GM19025 (cell line): ENCODE data around the gene THSD7A.

Experiments used
- ATAC-seq: cut with Tn5 transposase; IDR thresholded peaks from one replicate; pipeline ENCODE4 v1.9.1; 2021; ENCODE audit warnings: mild to moderate bottlenecking, low read depth, moderate library complexity; ENCODE audit not compliant: unreplicated experiment

THSD7A gene

GRCh38 chr7:11811709-11812108, 20.3 kb downstream of the THSD7A start:
- ATAC-seq: no peak

- ATAC-seq: no peak
These were observed 21.9 kb downstream of the THSD7A start for GRCh38 chr7:11810043-11810625.

DNA sequence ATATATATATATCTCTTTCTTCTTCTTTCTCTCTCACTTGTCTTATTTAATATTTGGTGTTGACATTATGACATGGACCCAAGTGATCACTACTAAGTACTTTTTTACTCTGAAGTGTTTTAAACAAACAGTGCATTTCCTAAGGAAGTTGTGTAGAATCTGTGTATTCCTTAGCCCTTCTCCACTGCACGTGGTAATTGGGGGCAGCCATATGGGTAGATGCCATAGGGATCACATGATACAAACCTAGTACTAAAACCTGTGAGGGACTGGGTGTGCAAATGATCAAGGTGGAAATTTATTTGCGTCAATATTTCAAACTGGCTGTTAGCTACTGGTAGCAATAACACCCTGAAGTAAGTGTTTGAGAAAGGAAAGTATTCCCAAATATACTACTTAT, 25.0 kb downstream of the THSD7A start:
- no peak for ATAC-seq

DNA sequence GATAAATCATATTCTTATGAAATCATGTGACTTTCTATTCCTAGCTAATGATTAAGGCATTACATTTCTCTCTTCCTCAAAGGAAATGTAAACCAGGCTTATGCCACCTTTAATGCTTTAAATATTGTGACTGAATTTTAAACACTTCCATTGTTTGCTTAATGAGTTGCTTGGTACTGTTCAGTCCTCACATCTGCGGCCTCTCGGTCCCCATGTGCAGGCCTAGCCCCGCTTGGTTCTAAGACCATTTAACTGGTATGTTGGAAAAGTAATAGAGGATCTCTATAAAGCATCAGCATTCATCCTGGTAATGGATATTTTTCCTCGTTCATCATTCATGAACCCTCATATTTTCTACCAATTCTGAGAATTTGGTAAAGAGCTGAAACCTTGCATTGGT, 27.4 kb downstream of the THSD7A start:
- ATAC-seq: no peak

DNA sequence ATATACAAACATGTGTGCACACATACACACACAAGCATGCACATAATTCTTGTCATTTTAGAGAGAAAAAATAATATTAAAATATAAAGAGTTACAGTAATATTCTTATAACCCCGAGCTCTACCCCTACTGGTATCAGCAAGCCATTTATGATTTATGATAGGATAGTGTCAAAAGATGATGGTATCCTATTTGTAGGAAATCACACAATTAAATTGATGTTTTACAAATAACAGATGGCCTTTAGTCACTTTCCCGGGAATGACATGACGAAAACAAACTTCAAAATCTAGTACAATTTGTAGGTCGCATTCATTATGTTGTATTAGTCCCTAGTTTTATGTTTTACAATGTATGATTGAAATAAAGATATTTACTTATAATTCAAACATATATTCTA, 36.8 kb downstream of the THSD7A start:
- no peak for ATAC-seq

DNA sequence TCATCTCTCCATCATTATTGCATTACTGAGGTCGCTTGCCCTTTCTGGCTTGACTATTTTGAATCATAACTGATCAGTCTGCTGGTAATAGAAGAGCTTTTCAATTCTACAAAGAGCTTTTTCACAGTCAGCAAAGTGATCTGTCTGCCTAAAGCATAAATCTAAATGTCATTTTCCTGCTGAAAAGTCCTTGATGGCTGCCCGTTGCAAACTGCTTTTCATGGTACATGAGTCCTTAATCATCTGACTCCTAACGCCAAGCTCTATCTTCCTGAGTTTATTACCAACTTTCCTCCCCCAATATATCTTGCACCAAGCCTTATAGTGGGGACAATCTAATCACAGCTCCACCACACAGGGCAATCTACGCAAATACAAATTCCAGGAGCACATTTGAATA, 39.8 kb downstream of the THSD7A start:
- ATAC-seq: no peak

DNA sequence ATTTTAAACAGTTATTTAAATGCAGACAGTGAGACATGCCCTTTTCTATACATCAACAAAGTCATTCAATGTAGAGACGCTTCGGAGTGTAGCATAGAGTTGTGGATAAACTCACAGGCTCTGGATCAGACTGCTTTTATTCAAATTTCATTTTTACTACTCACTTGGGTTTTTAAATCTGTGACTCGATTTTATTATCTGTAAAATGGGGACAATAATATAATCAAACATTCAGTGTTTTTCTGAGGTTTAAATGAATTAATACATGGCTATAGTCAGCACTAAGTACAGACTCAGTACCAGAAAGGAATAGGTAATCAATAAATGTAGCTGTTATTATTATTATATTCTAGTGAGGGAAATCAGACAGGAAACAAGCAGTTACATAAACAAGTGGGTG, 43.4 kb downstream of the THSD7A start:
- ATAC-seq: no peak

- ATAC-seq: no peak
These were observed 44.5 kb downstream of the THSD7A start for GRCh38 chr7:11787534-11787933.

- ATAC-seq: no peak
These were observed 45.8 kb downstream of the THSD7A start for GRCh38 chr7:11786186-11786585.

DNA sequence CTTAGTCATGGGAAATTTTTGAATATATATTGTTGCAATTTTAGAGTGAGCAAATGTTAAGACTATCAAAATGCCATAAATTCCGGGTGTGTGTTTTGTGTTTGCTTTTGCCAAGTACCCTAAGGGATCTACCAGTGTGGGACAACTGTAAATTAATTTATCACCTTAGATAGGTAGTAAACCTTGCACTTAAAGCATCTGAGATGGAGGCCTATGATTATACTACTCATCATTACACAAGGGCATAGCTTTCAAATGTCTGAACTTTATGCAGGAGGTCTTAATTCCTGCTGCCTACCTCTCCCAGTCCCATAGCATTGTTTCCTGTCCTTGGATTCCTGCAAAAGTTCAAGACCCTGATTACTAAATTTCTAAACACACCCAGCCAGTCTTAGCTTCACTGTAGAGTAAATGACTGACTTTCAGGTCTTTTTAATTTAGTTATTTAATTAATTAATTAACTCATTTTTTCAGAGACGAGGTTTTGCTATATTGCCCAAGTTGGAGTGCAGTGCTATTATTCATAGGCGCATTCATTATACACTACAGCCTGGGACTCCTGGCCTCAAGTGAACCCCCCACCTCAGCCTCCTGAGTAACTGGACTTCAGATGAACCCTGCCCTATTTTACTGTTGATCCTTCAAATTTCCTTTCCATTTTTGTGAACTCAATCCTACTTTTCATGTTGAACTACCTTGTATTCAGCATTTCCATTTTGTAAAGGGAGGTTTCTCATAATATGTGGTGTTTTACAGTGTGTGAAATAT, 47.0 kb downstream of the THSD7A start:
- ATAC-seq: no peak

DNA sequence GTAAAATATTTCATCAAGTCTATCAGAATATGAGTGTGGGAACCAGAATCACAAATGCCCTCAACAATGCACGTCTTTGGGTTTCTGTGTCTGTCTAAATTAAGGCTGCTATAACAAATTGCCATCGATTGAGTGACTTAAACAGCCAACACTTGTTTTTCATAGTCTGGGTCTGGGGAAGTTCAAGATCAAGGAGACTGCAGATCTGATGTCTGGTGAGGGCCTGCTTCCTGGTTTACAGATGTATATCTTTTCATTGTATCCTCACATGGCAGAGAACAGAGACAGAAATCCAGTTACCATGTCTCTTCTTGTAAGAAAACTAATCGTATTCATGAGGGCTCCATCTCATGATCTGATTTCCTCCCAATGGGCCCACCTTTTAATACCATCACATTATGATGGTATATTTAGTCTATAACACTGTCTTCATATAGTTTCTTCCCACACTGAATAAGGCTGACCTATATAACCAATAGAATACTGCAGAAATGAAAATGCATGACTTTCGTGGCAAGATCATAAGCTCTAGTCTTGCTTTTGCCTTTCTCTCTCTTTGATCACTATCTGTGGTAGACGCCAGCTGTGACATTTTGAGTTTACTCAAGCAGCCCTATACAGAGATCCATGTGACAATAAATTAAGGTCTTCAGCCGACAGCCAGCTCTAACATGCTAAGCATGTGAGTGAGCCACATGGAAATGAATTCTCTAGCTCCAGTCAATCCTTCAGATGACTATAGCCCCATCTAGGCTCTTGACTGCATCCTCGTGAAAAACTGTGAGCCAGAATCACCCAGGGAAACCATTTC, 51.9 kb downstream of the THSD7A start:
- no peak for ATAC-seq

DNA sequence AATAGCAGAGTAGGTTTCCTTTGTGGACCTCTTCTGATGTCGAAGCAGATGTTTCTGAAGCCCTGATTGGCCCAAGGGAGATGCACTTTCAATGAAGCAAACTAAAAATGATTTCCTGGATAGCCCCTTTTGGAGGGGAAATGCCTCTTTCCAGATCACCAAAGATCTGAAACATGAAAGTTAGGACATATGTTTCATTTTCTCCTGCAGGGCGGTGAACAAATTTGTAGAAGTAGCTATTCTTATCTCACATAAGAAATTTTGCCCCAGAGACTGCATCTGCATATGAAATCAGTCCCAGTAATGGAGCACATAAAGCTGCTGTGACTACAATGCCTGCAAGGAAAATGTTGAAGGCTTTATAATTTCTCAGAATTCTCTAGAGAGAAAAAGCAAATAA, 56.0 kb downstream of the THSD7A start:
- no peak for ATAC-seq

DNA sequence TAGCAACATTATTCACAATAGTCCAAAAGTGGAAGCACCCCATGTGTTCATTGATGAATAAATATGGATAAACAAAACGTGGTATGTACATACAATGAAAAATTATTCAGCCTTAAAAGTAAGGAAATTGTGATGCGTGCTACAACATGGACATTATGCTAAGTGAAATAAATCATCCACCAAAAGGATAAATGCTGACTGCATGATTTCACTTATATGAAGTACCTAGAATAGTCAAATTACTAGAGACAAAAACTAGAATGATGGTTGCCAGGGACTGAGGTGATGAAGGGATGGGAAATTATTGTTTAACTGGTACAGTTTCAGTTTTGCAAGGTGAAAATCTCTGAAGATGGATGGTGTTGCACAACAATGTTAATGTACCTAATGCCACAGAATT, 56.6 kb downstream of the THSD7A start:
- no peak for ATAC-seq

GRCh38 chr7:11768263-11768662, 63.7 kb downstream of the THSD7A start:
- no peak for ATAC-seq

DNA sequence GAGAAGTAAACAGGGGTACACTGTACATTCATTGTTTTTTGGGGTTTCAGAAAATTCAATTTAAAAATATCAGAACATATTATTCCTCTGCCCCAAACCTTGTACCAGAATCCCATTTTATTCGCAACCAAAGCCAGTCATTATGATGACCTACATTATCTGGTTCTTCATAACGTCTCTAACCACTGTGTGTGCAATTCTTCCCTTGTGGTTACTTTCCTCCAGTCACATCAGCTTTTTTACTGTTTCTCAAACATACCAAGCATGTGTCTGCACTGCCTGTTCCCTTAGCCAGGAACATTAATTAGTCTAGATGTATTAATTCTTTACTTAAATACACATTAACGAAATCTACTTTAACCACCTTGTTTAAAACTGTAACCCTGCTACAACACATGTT, 64.8 kb downstream of the THSD7A start:
- ATAC-seq: no peak

GRCh38 chr7:11760372-11760771, 71.6 kb downstream of the THSD7A start:
- ATAC-seq: no peak

DNA sequence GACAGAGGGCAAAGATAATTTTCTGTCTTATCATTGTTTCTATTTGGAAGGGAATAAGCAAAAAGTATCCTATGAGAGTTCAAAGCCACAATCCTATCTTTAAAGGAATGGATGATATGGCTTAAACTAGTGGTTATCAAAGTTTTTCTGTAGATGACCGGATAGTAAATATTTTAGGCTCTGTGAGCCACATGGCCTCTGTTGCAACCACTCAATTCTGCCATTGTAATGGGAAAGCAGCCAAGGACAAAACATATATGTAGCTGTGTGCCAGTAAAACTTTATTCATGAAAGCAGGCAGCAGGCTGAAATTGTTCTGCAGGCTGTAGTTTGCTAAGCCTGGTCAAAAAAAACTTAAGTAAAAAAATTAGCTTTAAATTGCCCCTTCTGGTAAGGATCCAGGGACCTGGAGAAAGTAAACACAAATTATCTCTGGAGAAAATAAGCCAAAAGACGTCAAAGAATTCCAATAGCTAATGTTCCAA, 73.3 kb downstream of the THSD7A start:
- no peak for ATAC-seq

DNA sequence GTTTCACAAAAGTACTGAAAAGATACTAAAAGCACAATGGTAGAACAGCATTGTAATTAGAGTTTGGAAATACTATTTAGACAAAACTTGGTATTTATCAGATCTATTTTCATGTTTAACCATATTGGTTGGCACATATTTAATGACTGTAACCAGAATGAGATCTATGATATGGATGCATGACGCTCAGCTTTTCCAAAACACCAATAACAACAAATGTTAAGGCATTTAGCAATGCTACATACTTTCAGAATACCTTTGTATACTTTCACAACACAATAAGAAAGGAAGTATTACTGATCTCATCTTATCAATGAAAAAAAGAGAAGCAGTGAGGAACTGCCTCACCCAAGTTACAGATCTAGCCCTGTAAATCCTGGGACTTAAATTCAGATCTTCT, 74.8 kb downstream of the THSD7A start:
- no peak for ATAC-seq

DNA sequence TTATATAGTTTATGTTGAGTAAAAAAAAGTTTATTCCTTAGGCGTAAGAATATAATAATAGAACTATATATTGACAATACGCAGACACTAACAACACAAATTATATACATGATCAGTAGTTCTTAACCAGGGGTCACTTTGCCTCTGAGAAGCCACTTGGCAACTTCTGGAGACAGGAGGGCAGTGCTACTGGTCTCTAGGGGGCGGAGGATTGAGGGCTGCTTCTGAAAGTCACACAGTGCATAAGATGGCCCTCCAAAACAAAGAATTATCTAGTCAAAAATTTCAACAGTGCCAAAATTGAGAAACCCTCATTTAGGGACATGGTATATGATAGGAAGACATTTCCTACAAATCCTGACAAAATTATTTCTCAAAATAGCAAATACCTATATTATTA, 77.1 kb downstream of the THSD7A start:
- ATAC-seq: no peak

DNA sequence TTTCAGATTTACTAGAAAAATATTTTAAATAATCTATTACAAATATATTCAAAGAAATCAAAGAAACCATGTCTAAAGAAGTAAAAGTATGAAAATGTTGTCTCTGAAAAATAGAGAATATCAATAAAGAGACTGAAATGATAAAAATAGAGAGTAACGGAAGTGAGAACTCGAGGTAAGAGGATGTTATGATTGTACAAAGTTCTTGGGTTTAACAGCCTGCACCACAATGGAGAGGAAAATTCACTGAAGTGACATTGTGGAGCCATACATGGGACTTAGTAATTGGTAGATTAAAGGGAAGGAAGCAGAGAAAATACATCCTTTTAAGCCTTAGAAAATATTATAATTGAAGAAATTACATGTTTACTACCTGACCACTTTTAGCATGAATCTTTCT, 77.9 kb downstream of the THSD7A start:
- no peak for ATAC-seq

GRCh38 chr7:11753433-11753832, 78.6 kb downstream of the THSD7A start:
- no peak for ATAC-seq
